Stomach (tissue), 9 donors: ENCODE data around the gene ACAD10. TPM values are rescaled to one million over a fixed set of nuclear protein-coding genes. Genes with fewer than 3 reads are reported as not detected.
"Not testable (repeated sequence)": the region's sequence is repeated elsewhere in the genome, so short reads cannot be mapped to it uniquely, and the experiment has no call there.

ENCODE experiments used
- DNase-seq, 2 donors: peaks; one replicate each; pipeline versions ENCODE4 v3.0.0 to v3.0.0-alpha.2; 2013 to 2019
- H3K27ac ChIP-seq, 5 donors: fragments of 200-600 bp in 4 of 5; sonication (generic) in 4 of 5; one replicate each; pipeline ENCODE4 v1.5.1; 2013 to 2019; ENCODE audit warnings: mild to moderate bottlenecking in 1 of 5, moderate library complexity in 1 of 5
- H3K27me3 ChIP-seq, 3 donors: fragments of 200-600 bp; sonication (generic); one replicate each; pipeline ENCODE4 v1.5.1; 2017 to 2019; ENCODE audit warnings: mixed run types in 1 of 3
- H3K36me3 ChIP-seq, 4 donors: fragments of 200-600 bp; sonication (generic); 1 replicate in 3 of 4; 2 replicates in 1 of 4; pipeline ENCODE4 v1.5.1; 2016 to 2019
- H3K4me1 ChIP-seq, 4 donors: fragments of 200-600 bp; sonication (generic); one replicate each; pipeline ENCODE4 v1.5.1; 2016 to 2019
- H3K4me3 ChIP-seq, 4 donors: fragments of 200-600 bp; sonication (generic) in 3 of 4; one replicate each; pipeline ENCODE4 v1.5.1; 2016 to 2019; ENCODE audit warnings: mild to moderate bottlenecking in 1 of 4
- H3K9me3 ChIP-seq, 4 donors: fragments of 200-600 bp; sonication (generic); one replicate each; pipeline ENCODE4 v1.5.1; 2016 to 2019
- CTCF ChIP-seq, 7 experiments: fragments of 450-650 bp in 4 of 7; fragments of 200-600 bp in 3 of 7; sonication (generic) in 3 of 7; IDR thresholded peaks; one replicate each; pipeline ENCODE4 v1.5.1; 2016 to 2019; ENCODE audit warnings: antibody characterized with exemption in 7 of 7, control low read depth in 2 of 7, mild to moderate bottlenecking in 1 of 7
- EP300 ChIP-seq: sonication (generic); formaldehyde crosslinking; IDR thresholded peaks from one replicate; pipeline ENCODE4 v1.6.1; 2017; ENCODE audit warnings: antibody characterized with exemption
- POLR2A ChIP-seq, 4 donors: fragments of 450-650 bp; IDR thresholded peaks; one replicate each; pipeline ENCODE4 v1.6.1; 2016; ENCODE audit warnings: antibody characterized with exemption in 4 of 4, control low read depth in 2 of 4, mild to moderate bottlenecking in 1 of 4, moderate library complexity in 1 of 4
- POLR2AphosphoS5 ChIP-seq, 3 donors: sonication (generic); formaldehyde crosslinking; IDR thresholded peaks; one replicate each; pipeline ENCODE4 v1.6.1; 2016; ENCODE audit warnings: antibody characterized with exemption in 3 of 3
- WGBS, 5 donors: extraction: QIAGEN DNeasy Blood & Tissue Kit in 3 of 5; methylation state at CpG; one replicate each; pipeline versions ENCODE4 v1.1.5 to v1.1.7; 2013 to 2018; 5-methylcytosine and 5-hydroxymethylcytosine counted together
- intact Hi-C: fragments of 100-400 bp; cut with DNase I; formaldehyde crosslinking; loops from one replicate; pipeline ENCODE4 v1.15.1; 2023; ENCODE audit warnings: low total_unique reads
- polyA plus RNA-seq, 3 donors: library from polyadenylated mRNA; stranded (reverse); fragments of 200-250 nt; gene quantifications; one replicate each; pipeline ENCODE4 v1.2.3, GENCODE V29; 2013
- total RNA-seq, 5 donors: library from RNA; depleted of rRNA; stranded (reverse); fragments of >200 nt; gene quantifications; one replicate each; pipeline versions ENCODE4 v1.1.0 to v1.2.3, GENCODE V29; 2014 to 2016
- donor health status: healthy with polysubstance abuse.
- donor health status: Bipolar disorder and iron deficiency.
- donor health status: healthy.

Gene ACAD10
- total and polyA plus RNA-seq, 8 donors: 9.4 to 128 (median 22.4) TPM

GRCh38 chr12:111642681-111643426 lies 43.0 kb upstream of the ACAD10 start:
- 59 to 68% (median 62%) methylated on average over 4 of the region's 4 CpGs for WGBS, 5 donors
- Histone ChIP-seq H3K27me3 (no peaks in the 10 kb centered on the region), H3K9me3 (no peaks in the 10 kb centered on the region), H3K4me3 (no peak overlapping the region), H3K4me1 (peaks cover 9 to 26% (median 19%) of the 10 kb centered on the region in 4 donors), H3K36me3 (peaks cover 35 to 71% (median 64%) of the 10 kb centered on the region in 4 donors), H3K27ac (peak overlapping the region; percentile 24 to 76 (median 68))
- intact Hi-C loops: no loop called here
- no peak for DNase-seq
- TF ChIP-seq POLR2A (IDR thresholded peaks at IDR 0.05): no peak
- TF ChIP-seq POLR2AphosphoS5 (IDR thresholded peaks at IDR 0.05): no peak
- peak in 1 of 7 experiments; percentile 5 for TF ChIP-seq CTCF (IDR thresholded peaks at IDR 0.05)
- no peak for TF ChIP-seq EP300

GRCh38 chr12:111643427-111643826 lies 42.4 kb upstream of the ACAD10 start:
- H3K4me1 ChIP-seq: peaks cover 9 to 26% (median 19%) of the 10 kb centered on the region in 4 donors
- no peaks in the 10 kb centered on the region for H3K9me3 ChIP-seq
- peaks cover 40 to 77% (median 69%) of the 10 kb centered on the region in 4 donors for H3K36me3 ChIP-seq
- peak; percentile 63 to 75 for DNase-seq
- H3K4me3 ChIP-seq: no peak overlapping the region
- H3K27ac ChIP-seq: peak overlapping the region; percentile 24 to 76 (median 68)
- intact Hi-C loops: no loop called here
- WGBS, 5 donors: 15 to 32% (median 26%) methylated on average over 3 of the region's 3 CpGs
- no peaks in the 10 kb centered on the region for H3K27me3 ChIP-seq
- TF ChIP-seq CTCF (IDR thresholded peaks at IDR 0.05): no peak
- no peak for TF ChIP-seq EP300
- peak; percentile 9 to 53 (median 10) for TF ChIP-seq POLR2AphosphoS5 (IDR thresholded peaks at IDR 0.05)

GRCh38 chr12:111645433-111645832 lies 40.4 kb upstream of the ACAD10 start:
- Histone ChIP-seq H3K27ac (no peak overlapping the region), H3K36me3 (peaks cover 54 to 92% (median 87%) of the 10 kb centered on the region in 4 donors), H3K9me3 (no peaks in the 10 kb centered on the region), H3K27me3 (no peaks in the 10 kb centered on the region), H3K4me3 (no peak overlapping the region), H3K4me1 (peaks cover 9 to 26% (median 19%) of the 10 kb centered on the region in 4 donors)
- intact Hi-C loops: no loop called here
- WGBS, 5 donors: 92 to 96% (median 94%) methylated on average over 5 of the region's 5 CpGs
- TF ChIP-seq EP300: no peak
- no peak for TF ChIP-seq POLR2AphosphoS5 (IDR thresholded peaks at IDR 0.05)
- TF ChIP-seq CTCF (IDR thresholded peaks at IDR 0.05): no peak
- no peak for TF ChIP-seq POLR2A (IDR thresholded peaks at IDR 0.05)
- no peak for DNase-seq

GRCh38 chr12:111650912-111651311 lies 34.9 kb upstream of the ACAD10 start:
- no peaks in the 10 kb centered on the region for H3K4me1 ChIP-seq
- intact Hi-C loops: no loop called here
- TF ChIP-seq CTCF (IDR thresholded peaks at IDR 0.05) (no peak), POLR2A (IDR thresholded peaks at IDR 0.05) (no peak), EP300 (no peak), POLR2AphosphoS5 (IDR thresholded peaks at IDR 0.05) (no peak)
- H3K27me3 ChIP-seq: no peaks in the 10 kb centered on the region
- H3K9me3 ChIP-seq: no peaks in the 10 kb centered on the region
- H3K36me3 ChIP-seq: peaks cover 70 to 100% (median 98%) of the 10 kb centered on the region in 4 donors
- H3K4me3 ChIP-seq: no peak overlapping the region
- H3K27ac ChIP-seq: no peak overlapping the region
- no peak for DNase-seq
- WGBS, 5 donors: 91 to 97% (median 97%) methylated on average over 7 of the region's 7 CpGs

- 92 to 96% (median 94%) methylated on average over 9 of the region's 9 CpGs for WGBS, 5 donors
- H3K4me3 ChIP-seq, H3K27me3 ChIP-seq, DNase-seq, H3K27ac ChIP-seq, H3K4me1 ChIP-seq, intact Hi-C loops, H3K9me3 ChIP-seq: not testable (repeated sequence)
- H3K36me3 ChIP-seq: peaks cover 69 to 100% (median 98%) of the 10 kb centered on the region in 4 donors
These were observed 33.3 kb upstream of the ACAD10 start for GRCh38 chr12:111652530-111652929.
